Astrocyte of the spinal cord (primary cell): ENCODE data around the gene TSHR.

Experiments used
- DNase-seq: peaks from one replicate; pipeline ENCODE4 v3.0.0; 2011; ENCODE audit warnings: low read depth, low spot score
- H3K4me3 ChIP-seq: 2 replicates; pipeline ENCODE4 v1.5.1; 2011; ENCODE audit warnings: low read depth, mild to moderate bottlenecking, low read length, moderate library complexity
- in situ Hi-C: cut with HindIII; loops from 2 replicates; pipeline ENCODE4 v1.10.0; 2017; ENCODE audit warnings: low sequenced_read_pairs
- TF ChIP-seq, protein P1 (sequence below): IDR thresholded peaks from 2 replicates; pipeline ENCODE4 v1.5.1; 2012; ENCODE audit warnings: low read depth, mild to moderate bottlenecking, low read length, inconsistent platforms

TSHR gene

GRCh38 chr14:80940146-80940545 is 15.3 kb upstream of the TSHR start:
- H3K4me3 ChIP-seq: no peak overlapping the region
- TF ChIP-seq, protein P1, sequence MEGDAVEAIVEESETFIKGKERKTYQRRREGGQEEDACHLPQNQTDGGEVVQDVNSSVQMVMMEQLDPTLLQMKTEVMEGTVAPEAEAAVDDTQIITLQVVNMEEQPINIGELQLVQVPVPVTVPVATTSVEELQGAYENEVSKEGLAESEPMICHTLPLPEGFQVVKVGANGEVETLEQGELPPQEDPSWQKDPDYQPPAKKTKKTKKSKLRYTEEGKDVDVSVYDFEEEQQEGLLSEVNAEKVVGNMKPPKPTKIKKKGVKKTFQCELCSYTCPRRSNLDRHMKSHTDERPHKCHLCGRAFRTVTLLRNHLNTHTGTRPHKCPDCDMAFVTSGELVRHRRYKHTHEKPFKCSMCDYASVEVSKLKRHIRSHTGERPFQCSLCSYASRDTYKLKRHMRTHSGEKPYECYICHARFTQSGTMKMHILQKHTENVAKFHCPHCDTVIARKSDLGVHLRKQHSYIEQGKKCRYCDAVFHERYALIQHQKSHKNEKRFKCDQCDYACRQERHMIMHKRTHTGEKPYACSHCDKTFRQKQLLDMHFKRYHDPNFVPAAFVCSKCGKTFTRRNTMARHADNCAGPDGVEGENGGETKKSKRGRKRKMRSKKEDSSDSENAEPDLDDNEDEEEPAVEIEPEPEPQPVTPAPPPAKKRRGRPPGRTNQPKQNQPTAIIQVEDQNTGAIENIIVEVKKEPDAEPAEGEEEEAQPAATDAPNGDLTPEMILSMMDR: no peak
- in situ Hi-C loops: no loop called here
- DNase-seq: no peak

DNA sequence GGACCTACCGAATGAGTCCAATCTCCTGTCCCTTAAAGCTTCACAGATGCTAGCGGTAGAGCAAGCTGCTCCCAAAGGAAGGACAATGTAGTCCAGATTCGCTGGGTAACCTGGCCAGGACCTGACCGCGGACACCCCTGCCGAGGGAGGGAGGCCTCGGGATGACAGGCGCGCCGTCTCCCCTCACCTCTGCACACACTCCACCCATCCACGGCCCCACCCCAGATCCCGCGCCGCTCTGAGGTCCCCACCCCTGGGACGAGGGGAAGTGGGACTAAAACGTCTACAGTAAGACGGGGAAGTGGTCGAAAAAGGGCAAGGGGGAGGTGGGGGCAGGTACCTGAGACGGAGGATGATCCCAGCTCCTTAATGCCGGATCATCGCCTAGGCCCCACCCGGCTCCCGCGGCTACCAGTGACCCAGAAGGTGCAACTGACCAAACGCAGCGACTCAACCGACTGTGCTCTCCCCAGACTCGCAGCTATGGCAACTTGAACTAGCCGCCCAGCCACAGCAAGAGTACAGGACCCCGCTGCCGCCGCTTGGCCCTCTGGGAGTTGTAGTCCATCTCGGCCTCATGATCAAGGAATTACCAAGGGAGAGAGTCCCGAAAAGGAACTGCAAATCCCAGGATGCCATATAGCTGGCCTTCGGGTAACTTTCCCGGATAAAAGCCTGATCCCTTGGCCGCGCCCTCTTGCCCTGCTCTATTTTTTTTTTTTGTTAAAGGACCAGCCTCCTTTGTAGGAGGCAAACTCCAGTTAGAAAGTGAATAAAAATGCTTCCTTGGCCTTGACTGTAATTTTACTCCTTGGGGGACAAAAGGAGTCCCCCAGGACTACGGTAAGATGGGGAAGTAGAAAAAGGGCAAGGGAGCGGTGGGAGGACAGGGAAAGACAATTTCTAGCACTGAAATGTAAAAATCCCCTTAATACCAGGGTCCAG is 13.9 kb upstream of the TSHR start, which contains the start of gene CEP128:
Gene CEP128, minus strand, starts transcription at position 498 of the 945 bp plus-strand sequence.
- DNase-seq: peak; percentile 98
- TF ChIP-seq, protein P1: no peak
- peak within 1 kb of the TSS; percentile 93 for H3K4me3 ChIP-seq
- in situ Hi-C loops: no loop called here

DNA sequence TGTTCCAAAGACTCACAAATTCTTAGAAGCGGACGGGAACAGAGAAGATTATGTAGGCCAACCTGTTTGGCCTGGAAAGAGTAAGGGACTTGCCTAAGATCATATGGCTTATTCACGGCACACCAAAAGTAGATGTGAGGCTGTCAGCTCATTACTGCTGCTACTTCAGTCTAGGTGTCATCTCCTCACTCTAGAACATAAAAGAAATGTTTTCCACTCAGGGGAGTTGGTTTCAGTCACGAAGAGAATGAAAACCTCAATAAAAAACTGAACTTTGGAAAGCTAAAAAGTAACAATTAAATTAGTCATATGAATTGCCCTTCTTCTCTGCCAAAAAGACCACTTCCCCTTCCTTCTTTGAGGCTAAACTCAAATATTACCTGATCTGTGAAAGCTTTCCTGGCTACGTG is 13.2 kb upstream of the TSHR start:
- no peak for DNase-seq
- TF ChIP-seq, protein P1: no peak
- peak overlapping the region; percentile 93 for H3K4me3 ChIP-seq
- in situ Hi-C loops: no loop called here

DNA sequence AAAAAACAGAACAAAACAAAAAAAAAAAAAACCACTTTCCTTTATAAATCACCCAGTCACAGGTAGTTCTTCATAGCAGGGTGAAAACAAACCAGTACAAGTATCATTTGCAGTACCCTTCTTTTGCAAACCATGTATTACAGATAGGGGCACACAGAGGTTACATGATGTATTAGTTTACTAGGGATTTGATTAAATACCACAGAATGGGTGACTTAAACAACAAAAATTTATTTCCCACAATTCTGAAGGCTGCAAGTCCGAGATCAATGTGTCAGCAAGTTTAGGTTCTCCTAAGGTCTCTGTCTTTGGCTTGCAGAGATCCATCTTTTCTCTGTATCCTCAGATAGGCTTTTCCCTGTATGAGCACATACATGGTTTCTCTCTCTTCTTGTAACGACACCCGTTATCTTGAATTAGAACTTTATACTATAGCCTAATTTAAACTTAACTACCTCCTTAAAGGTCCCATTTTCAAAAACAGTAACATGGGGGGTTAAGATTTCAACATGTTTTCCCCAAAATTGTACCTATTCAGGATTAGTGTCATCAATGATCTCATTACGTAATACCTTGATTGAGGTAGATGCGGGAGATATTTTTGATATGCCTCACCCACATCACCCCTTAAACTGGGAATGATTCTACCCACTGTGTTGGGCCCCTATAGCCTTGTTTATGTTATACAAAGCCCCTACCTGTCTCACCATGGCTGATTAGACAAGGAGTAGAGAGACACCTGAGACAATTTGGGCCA is 10.4 kb upstream of the TSHR start:
- no peak overlapping the region for H3K4me3 ChIP-seq
- no peak for DNase-seq
- TF ChIP-seq, protein P1: no peak
- in situ Hi-C loops: no loop called here

- in situ Hi-C loops: no loop called here
- no peak overlapping the region for H3K4me3 ChIP-seq
- no peak for DNase-seq
- TF ChIP-seq, protein P1: no peak
Measured at GRCh38 chr14:80946187-80946586, 9.2 kb upstream of the TSHR start.

DNA sequence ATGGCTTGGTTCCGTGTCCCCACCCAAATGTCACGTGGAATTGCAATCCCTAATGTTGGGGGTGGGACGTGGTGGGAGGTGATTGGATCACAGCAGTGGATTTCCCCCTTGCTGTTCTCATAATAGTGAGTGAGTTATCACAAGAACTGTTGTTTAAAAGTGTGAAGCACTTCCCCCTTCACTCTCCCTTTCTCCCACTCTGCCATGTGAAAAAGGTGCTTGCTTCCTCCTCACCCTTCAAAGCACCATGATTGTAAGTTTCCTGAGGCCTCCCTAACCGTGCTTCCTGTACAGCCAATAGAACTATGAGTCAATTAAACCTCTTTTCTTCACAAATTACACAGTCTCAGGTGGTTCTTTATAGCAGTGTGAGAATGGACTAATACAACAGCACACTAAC is 8.6 kb upstream of the TSHR start:
- TF ChIP-seq, protein P1: no peak
- no peak for DNase-seq
- in situ Hi-C loops: no loop called here

More for the DNA sequence above, 8.6 kb upstream of the TSHR start:
- H3K4me3 ChIP-seq: no peak overlapping the region
